PC-3 (cell line): Measurements from ENCODE around the gene GDPD5. TPM values are rescaled to one million over a fixed set of nuclear protein-coding genes. Genes with fewer than 3 reads are reported as not detected.
A peak's percentile ranks its signal among the peaks of the same experiment; 100 is the strongest.

ENCODE experiments used
- ATAC-seq: fragments of 200-7000 bp; cut with Tn5 transposase; 2 replicates; pipeline ENCODE4 v1.9.1; 2020; ENCODE audit warnings: mild to moderate bottlenecking, moderate library complexity
- BruUV-seq: library from RNA; stranded (reverse); fragments of 400-500 nt; replicated peaks from 2 replicates; lab custom pipeline; 2021; lab: Mats Ljungman, UMichigan
- CTCF ChIA-PET: fragments of 300-600 bp; sonication (Branson Sonifier 250); formaldehyde crosslinking; loops from one replicate; lab custom pipeline; 2022; ENCODE audit warnings: antibody characterized with exemption; lab: Charles Lee
- POLR2A ChIA-PET: fragments of 300-600 bp; sonication (Branson Sonifier 250); formaldehyde crosslinking; loops from one replicate; lab custom pipeline; 2022; ENCODE audit warnings: antibody characterized with exemption; ENCODE audit not compliant: unreplicated experiment; lab: Charles Lee
- DNase-seq: peaks from one replicate; pipeline ENCODE4 v3.0.0-alpha.2; 2015
- H2AFZ ChIP-seq: fragments of 300-600 bp; sonication (generic); 2 replicates; pipeline ENCODE4 v1.6.0; 2016; ENCODE audit warnings: antibody characterized with exemption, low read length
- H3F3A ChIP-seq: fragments of 300-600 bp; sonication (generic); one replicate; pipeline ENCODE4 v1.6.0; 2017; ENCODE audit warnings: antibody characterized with exemption, low read length, control low read depth, mild to moderate bottlenecking; ENCODE audit not compliant: unreplicated experiment
- H3K27ac ChIP-seq: fragments of 300-600 bp; sonication (generic); 2 replicates; pipeline ENCODE4 v1.5.1; 2016; ENCODE audit warnings: mild to moderate bottlenecking, low read length
- H3K27me3 ChIP-seq: fragments of 300-600 bp; sonication (generic); 2 replicates; pipeline ENCODE4 v1.6.1; 2016; ENCODE audit warnings: low read length, mixed read lengths
- H3K36me3 ChIP-seq: fragments of 300-600 bp; sonication (generic); 2 replicates; pipeline ENCODE4 v1.6.1; 2016; ENCODE audit warnings: low read depth, mixed run types, low read length, mixed read lengths
- H3K4me1 ChIP-seq: fragments of 300-600 bp; sonication (generic); 2 replicates; pipeline ENCODE4 v1.5.1; 2016; ENCODE audit warnings: low read length; ENCODE audit not compliant: insufficient read depth
- H3K4me2 ChIP-seq: fragments of 300-600 bp; sonication (generic); 2 replicates; pipeline ENCODE4 v1.6.0; 2016; ENCODE audit warnings: low read length
- H3K4me3 ChIP-seq: fragments of 300-600 bp; sonication (generic); 2 replicates; pipeline ENCODE4 v1.5.1; 2016; ENCODE audit warnings: mild to moderate bottlenecking, low read length, mixed read lengths
- H3K79me2 ChIP-seq: fragments of 300-600 bp; sonication (generic); 2 replicates; pipeline ENCODE4 v1.6.1; 2017; ENCODE audit warnings: low read length, mixed read lengths
- H3K9ac ChIP-seq: fragments of 300-600 bp; sonication (generic); 2 replicates; pipeline ENCODE4 v1.6.0; 2016; ENCODE audit warnings: mild to moderate bottlenecking, low read length
- H3K9me2 ChIP-seq: fragments of 300-600 bp; sonication (generic); replicated peaks from 2 replicates; pipeline ENCODE4 v1.6.1; 2016; ENCODE audit warnings: mixed run types, low read length, mixed read lengths
- H3K9me3 ChIP-seq: fragments of 300-600 bp; sonication (generic); 2 replicates; pipeline ENCODE4 v1.6.1; 2016; ENCODE audit warnings: low read length, mixed read lengths
- H4K20me1 ChIP-seq: fragments of 300-600 bp; sonication (generic); 2 replicates; pipeline ENCODE4 v1.6.1; 2016; ENCODE audit warnings: low read length, mixed read lengths
- EZH2 ChIP-seq: fragments of 300-600 bp; sonication (generic); IDR thresholded peaks from one replicate; pipeline ENCODE4 v1.6.1; 2017; ENCODE audit warnings: antibody characterized with exemption, mild to moderate bottlenecking, low read length; ENCODE audit not compliant: unreplicated experiment
- EZH2phosphoT487 ChIP-seq: fragments of 300-600 bp; sonication (generic); IDR thresholded peaks from 2 replicates; pipeline ENCODE4 v1.6.1; 2018; ENCODE audit warnings: mild to moderate bottlenecking, antibody characterized with exemption, low read length, borderline replicate concordance
- intact Hi-C: fragments of 100-400 bp; cut with micrococcal nuclease; formaldehyde crosslinking; loops from 2 replicates; pipeline ENCODE4 v1.9.0; 2023
- total RNA-seq: library from RNA; depleted of rRNA; stranded (reverse); fragments of >200 nt; gene quantifications from 2 replicates; pipeline ENCODE4 v1.2.3, GENCODE V29; 2014
- TF ChIP-seq, protein P1 (sequence below): fragments of 300-600 bp; sonication (generic); conservative IDR thresholded peaks from 2 replicates; pipeline ENCODE4 v1.5.1; 2017; ENCODE audit warnings: antibody characterized with exemption, low read depth, mild to moderate bottlenecking, low read length

The GDPD5 gene
- total RNA-seq, 1 experiment from 2014 or later: 21.4 TPM

DNA sequence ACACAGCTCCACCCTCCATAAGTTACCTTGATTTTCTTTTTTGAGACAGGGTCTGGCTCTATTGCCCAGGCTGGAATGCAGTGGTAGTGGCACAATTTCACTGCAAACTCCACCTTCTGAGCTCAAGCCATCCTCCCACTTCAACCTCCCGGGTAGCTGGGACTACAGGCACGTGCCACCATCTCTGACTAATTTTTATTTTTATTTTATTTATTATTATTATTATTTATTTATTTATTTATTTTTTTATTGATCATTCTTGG is 116.9 kb downstream of the GDPD5 start:
- ATAC-seq (no peak), DNase-seq (no peak)
- Histone ChIP-seq H3K36me3 (peaks cover 53% of the 10 kb centered on the region), H3K4me2 (no peak overlapping the region), H3K4me3 (no peak overlapping the region), H3K79me2 (peaks cover 46% of the 10 kb centered on the region), H3K27ac (no peak overlapping the region), H3K4me1 (peaks cover 24% of the 10 kb centered on the region), H3F3A (peaks cover 18% of the 10 kb centered on the region), H3K9me3 (no peaks in the 10 kb centered on the region), H4K20me1 (peaks cover 46% of the 10 kb centered on the region), H3K9me2 (no peaks in the 10 kb centered on the region), H3K9ac (no peak overlapping the region), H2AFZ (no peak overlapping the region), H3K27me3 (no peaks in the 10 kb centered on the region)
- intact Hi-C loops: no loop called here
- BruUV-seq: no TSS peak
- POLR2A ChIA-PET: no interaction called here
- CTCF ChIA-PET: interaction anchor here (1.4 kb wide), 1 partner anchor 13 kb away, joined by 7 read pairs; no protein-coding TSS in a partner anchor
- no peak for TF ChIP-seq EZH2phosphoT487
- no peak for TF ChIP-seq EZH2
- TF ChIP-seq, protein P1, sequence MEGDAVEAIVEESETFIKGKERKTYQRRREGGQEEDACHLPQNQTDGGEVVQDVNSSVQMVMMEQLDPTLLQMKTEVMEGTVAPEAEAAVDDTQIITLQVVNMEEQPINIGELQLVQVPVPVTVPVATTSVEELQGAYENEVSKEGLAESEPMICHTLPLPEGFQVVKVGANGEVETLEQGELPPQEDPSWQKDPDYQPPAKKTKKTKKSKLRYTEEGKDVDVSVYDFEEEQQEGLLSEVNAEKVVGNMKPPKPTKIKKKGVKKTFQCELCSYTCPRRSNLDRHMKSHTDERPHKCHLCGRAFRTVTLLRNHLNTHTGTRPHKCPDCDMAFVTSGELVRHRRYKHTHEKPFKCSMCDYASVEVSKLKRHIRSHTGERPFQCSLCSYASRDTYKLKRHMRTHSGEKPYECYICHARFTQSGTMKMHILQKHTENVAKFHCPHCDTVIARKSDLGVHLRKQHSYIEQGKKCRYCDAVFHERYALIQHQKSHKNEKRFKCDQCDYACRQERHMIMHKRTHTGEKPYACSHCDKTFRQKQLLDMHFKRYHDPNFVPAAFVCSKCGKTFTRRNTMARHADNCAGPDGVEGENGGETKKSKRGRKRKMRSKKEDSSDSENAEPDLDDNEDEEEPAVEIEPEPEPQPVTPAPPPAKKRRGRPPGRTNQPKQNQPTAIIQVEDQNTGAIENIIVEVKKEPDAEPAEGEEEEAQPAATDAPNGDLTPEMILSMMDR: no peak

DNA sequence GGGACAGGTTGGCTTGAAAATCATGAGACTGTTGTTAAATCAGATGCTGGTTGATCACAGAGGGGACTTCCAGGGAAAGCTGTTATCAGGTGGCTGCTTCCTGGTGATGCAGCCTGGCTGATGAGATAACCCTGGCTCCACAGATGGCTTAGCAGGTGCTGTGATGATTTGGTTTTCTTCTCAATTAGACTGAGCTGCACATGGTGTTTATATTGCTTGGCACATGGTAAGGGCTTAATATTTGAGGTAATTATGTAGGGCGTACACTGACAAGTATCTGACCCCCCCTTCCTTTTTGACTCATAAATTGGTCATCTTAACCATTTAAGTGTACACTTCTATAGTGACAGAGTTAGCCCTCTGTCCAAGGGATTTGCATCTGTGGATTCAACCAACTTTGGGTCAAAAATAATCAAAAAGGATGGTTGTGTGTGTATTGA is 119.4 kb downstream of the GDPD5 start:
- intact Hi-C loops: loop anchor here (2.0 kb wide), 1 partner anchor 18 kb away; no protein-coding TSS in a partner anchor
- DNase-seq: peak; percentile 67
- Histone ChIP-seq H3K27me3 (no peaks in the 10 kb centered on the region), H3K27ac (no peak overlapping the region), H2AFZ (no peak overlapping the region), H3K4me3 (no peak overlapping the region), H3K36me3 (peaks cover 69% of the 10 kb centered on the region), H4K20me1 (peaks cover 71% of the 10 kb centered on the region), H3F3A (peaks cover 32% of the 10 kb centered on the region), H3K9me3 (no peaks in the 10 kb centered on the region), H3K9ac (no peak overlapping the region), H3K79me2 (peaks cover 72% of the 10 kb centered on the region), H3K9me2 (no peaks in the 10 kb centered on the region), H3K4me1 (peaks cover 49% of the 10 kb centered on the region), H3K4me2 (no peak overlapping the region)
- no TSS peak for BruUV-seq
- ChIA-PET POLR2A (interaction anchor here (0.6 kb wide), 1 partner anchor 197 kb away, joined by 3 read pairs; no protein-coding TSS in a partner anchor), CTCF (no interaction called here)
- TF ChIP-seq EZH2 (no peak), EZH2phosphoT487 (no peak)
- TF ChIP-seq, protein P1: no peak
- peak; percentile 75 for ATAC-seq

DNA sequence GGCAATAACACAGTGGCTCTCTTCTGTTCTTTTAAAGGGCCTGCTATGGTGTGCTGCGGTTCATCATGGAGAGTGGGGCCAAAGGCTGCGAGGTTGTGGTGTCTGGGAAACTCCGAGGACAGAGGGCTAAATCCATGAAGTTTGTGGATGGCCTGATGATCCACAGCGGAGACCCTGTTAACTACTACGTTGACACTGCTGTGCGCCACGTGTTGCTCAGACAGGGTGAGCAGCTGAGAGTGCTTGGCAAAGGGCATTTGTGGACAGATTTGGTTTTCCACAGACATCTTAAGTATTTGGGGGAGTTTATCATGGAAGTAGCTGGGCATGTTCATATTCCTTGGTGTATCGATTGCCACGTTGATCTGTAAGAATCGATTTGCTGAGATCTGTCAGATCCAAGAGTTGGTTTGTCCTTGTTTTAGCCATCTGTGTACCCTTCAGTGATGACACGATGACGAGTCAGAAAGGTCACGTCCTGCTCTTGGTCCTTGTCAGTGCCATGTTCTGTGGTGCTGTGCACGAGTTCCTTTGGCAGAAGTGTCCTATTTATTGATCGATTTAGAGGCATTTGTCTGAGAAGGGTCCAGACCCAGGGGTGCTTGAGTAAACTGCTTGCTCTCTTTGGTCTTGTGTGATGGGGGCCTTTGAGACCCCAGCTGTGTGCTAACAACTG is 121.6 kb downstream of the GDPD5 start:
- peak; percentile 29 for DNase-seq
- Histone ChIP-seq H4K20me1 (peaks cover 88% of the 10 kb centered on the region), H3F3A (peaks cover 32% of the 10 kb centered on the region), H3K9ac (no peak overlapping the region), H3K27ac (no peak overlapping the region), H3K9me3 (no peaks in the 10 kb centered on the region), H3K27me3 (no peaks in the 10 kb centered on the region), H3K4me1 (peaks cover 54% of the 10 kb centered on the region), H3K4me2 (peak overlapping the region; percentile 89; the same call in 1 of the 2 replicates), H3K9me2 (no peaks in the 10 kb centered on the region), H2AFZ (no peak overlapping the region), H3K36me3 (peaks cover 85% of the 10 kb centered on the region), H3K79me2 (peaks cover 93% of the 10 kb centered on the region), H3K4me3 (no peak overlapping the region)
- ChIA-PET POLR2A (no interaction called here), CTCF (no interaction called here)
- no TSS peak for BruUV-seq
- no peak for ATAC-seq
- no peak for TF ChIP-seq EZH2phosphoT487
- no peak for TF ChIP-seq EZH2
- TF ChIP-seq, protein P1: no peak
- intact Hi-C loops: no loop called here
